GM11168 (cell line): ENCODE measurements around the gene RAP2A.

ENCODE experiments used
- in situ Hi-C: fragments of 300-500 bp; cut with MboI; formaldehyde crosslinking; loops from one replicate; pipeline ENCODE4 v1.12.0; 2022; ENCODE audit warnings: low sequenced_read_pairs; ENCODE audit not compliant: unreplicated experiment

Gene RAP2A

GRCh38 chr13:97417698-97418097, 16.3 kb upstream of the RAP2A start:
- in situ Hi-C loops, result no loop called here

GRCh38 chr13:97422118-97423054, 11.6 kb upstream of the RAP2A start:
- in situ Hi-C loops, result no loop called here

GRCh38 chr13:97423300-97424045, 10.5 kb upstream of the RAP2A start:
- in situ Hi-C loops, result no loop called here

GRCh38 chr13:97425590-97425989, 8.4 kb upstream of the RAP2A start:
- in situ Hi-C loops, result no loop called here

DNA sequence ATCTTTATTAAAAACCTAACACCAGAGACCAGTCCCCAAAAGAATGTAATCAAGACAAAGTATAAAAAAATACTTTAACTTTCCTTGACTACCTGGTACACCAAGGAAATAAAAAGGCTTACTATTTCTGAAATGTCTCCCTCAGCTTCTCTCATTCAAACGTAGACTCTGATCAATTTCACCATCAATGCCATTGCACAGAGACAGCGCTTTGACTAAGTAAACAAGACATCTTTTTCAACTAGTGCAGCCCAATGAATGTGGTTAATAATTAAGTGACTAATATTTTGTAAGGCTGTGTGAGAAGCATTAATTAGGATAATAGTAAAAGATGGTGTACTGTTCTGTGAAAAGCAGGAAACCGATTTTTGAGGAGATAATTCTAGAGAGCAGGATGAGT, 7.3 kb upstream of the RAP2A start:
- in situ Hi-C loops, result no loop called here

DNA sequence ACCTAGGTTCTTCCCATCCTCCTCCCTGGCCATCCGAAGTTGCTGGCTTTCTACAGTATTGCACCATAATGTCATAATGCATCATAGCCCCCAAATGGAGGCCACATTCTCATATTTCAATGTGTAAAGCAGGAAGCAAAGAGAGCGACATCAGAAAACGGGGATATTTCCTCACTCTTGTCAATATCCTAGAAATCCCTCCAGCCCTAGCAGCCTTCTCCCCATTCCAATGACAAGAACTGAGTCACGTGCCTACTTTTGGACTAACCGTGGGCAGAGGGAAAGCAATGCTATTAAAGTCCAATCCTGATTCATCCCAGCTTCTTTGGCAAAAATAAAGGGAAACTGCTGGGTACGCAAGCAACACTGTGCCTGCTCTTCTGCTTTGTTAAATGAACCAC, 4.3 kb upstream of the RAP2A start:
- in situ Hi-C loops, result no loop called here

DNA sequence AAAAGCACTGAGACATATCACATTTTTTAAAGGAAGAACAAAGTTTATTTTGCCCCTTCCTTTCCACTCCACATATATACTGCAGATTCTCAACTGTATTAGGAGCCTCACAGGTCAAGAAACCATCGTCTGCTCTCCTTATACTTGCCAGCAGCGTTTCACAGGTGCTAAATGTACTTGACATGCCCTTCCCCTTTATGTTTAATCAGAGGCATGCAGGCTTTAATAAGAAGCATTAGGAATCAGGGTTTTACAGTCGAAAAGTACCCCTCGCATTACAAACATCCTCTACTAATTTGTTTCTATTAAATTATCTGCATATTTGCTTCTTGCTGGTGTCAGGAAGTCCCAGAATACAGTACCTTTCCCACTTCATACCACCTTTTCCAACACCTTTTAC, 3.7 kb upstream of the RAP2A start:
- in situ Hi-C loops, result no loop called here

DNA sequence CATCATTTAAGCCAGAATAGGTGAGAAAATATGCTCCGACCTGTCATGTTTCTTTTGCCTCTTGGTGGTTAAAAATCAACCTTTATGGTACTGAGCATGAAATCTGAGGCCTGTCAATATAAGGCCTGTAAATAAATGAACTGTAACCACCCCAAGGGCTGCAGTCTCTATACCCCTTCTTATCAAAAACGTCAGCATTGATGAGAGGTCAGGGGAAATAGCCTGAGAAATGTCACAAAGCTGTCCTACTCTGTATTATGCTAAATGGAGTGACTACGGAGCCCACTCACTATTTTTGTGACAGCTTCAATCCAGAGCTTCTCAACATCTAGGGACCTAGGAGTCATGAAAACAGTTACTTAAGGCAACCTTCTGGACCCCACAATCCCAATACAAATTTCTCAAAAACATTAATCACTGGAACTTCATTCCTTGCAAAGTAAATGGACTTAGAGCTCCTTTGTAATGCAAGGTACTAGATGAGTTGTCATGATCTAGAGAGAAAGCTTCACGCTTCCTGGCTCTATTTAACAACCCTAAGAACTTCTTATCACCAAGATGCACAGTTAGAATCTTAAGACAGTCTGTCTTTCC, 2.7 kb upstream of the RAP2A start:
- in situ Hi-C loops, result no loop called here

GRCh38 chr13:97432232-97432916, 1.6 kb upstream of the RAP2A start:
- in situ Hi-C loops, result no loop called here

- in situ Hi-C loops, result no loop called here
These were observed 847 bp upstream of the RAP2A start for GRCh38 chr13:97432917-97433726.

- in situ Hi-C loops, result no loop called here
These were observed 630 bp downstream of the RAP2A start for GRCh38 chr13:97434397-97435201.

GRCh38 chr13:97435323-97435722, 1.4 kb downstream of the RAP2A start:
- in situ Hi-C loops, result no loop called here

DNA sequence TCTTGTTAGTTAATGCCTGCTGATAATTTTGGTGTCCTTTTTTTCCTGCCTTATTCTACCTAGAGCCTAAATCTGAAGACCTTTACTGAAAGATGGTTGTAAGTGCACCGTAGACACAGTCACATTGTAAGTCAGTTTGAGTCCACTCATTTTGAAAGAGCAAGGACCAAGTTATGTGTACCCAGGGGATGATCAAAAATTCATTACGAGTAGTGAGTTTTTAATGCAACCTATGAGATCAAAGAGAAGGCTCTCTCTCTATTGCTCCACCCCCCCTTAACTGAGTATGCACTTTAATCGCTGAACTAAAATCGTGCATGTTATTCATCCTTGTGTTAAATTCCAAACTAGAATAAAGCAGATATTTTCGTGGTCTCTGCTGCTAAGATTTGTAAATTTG, 1.8 kb downstream of the RAP2A start:
- in situ Hi-C loops, result no loop called here

GRCh38 chr13:97436845-97437244, 2.9 kb downstream of the RAP2A start:
- in situ Hi-C loops, result no loop called here

- in situ Hi-C loops, result no loop called here
These were observed 3.8 kb downstream of the RAP2A start for GRCh38 chr13:97437729-97438128.

- in situ Hi-C loops, result no loop called here
These were observed 5.1 kb downstream of the RAP2A start for GRCh38 chr13:97438856-97439595.

- in situ Hi-C loops, result no loop called here
These were observed 6.7 kb downstream of the RAP2A start for GRCh38 chr13:97440598-97441170.

DNA sequence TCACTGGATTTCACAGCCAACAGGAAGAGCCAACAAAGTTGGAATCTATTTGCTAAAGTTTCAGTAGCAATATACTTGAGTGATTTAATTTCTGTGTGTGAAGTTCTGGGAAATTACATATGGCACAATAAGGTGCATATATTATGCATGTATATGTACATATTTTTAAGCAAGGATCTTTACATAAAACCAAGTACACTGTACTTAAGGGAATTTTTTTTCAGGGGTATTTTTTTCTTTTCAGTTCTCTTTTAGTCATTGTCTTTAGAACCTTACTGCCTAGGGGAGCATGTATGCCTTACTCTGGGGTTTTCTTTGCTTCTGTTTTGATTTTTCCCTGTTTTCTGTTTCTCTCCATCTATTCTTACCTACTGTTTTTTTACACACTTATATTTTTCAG, 7.4 kb downstream of the RAP2A start:
- in situ Hi-C loops, result no loop called here
